Effector memory CD4-positive, alpha-beta T cell (primary cell): ENCODE measurements around the gene PCCA.
"Not testable (repeated sequence)": the region's sequence is repeated elsewhere in the genome, so short reads cannot be mapped to it uniquely, and the experiment has no call there.

Source experiments
- DNase-seq, 3 donors: peaks; one replicate each; pipeline ENCODE4 v3.0.0-alpha.2; 2020
- H3K27ac ChIP-seq: 2 replicates; pipeline ENCODE4 v1.7.0; 2013; ENCODE audit warnings: mild to moderate bottlenecking, low read length, moderate library complexity; ENCODE audit not compliant: insufficient read depth, poor library complexity, severe bottlenecking
- H3K27me3 ChIP-seq: replicated peaks from 2 replicates; pipeline ENCODE4 v1.7.0; 2013; ENCODE audit warnings: mild to moderate bottlenecking, low read length; ENCODE audit not compliant: insufficient read depth, control insufficient read depth, poor library complexity, severe bottlenecking
- H3K36me3 ChIP-seq: 2 replicates; pipeline ENCODE4 v1.7.0; 2013; ENCODE audit warnings: mild to moderate bottlenecking, low read length, moderate library complexity; ENCODE audit not compliant: control insufficient read depth, insufficient read depth
- H3K4me1 ChIP-seq: 2 replicates; pipeline ENCODE4 v1.7.0; 2013; ENCODE audit warnings: low read length, mild to moderate bottlenecking; ENCODE audit not compliant: control insufficient read depth, insufficient read depth, poor library complexity, severe bottlenecking
- H3K4me3 ChIP-seq: 2 replicates; pipeline ENCODE4 v1.7.0; 2013; ENCODE audit warnings: low read length, low read depth, mild to moderate bottlenecking; ENCODE audit not compliant: insufficient read depth, poor library complexity, severe bottlenecking
- H3K9me3 ChIP-seq: 2 replicates; pipeline ENCODE4 v1.7.0; 2013; ENCODE audit warnings: mild to moderate bottlenecking, low read length, moderate library complexity; ENCODE audit not compliant: control insufficient read depth

PCCA gene

DNA sequence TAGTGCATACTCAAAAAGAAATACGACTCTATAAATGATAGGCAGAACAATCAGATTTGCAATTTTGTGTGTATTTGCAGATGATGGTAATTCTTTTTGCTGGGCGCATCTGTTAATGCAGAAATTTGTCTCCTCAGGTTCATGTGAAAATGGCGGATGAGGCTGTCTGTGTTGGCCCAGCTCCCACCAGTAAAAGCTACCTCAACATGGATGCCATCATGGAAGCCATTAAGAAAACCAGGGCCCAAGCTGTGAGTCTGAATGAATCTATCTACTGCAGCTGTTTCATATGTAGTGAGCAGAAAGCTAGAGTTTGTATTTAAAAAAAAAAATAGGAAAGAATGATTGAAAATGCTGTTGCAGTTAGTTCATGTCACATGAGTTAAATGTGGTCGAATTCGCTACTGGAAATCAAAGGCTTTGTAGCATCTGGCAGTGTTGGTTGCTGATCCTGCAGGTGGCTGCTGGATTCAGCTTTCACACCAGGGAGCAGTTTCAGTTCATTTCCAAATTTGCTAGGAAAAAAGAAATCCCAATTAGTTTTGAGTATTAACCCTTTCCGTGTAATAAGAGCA lies 66.0 kb downstream of the PCCA start:
- Histone ChIP-seq H3K36me3 (no peaks in the 10 kb centered on the region), H3K4me3 (no peak overlapping the region), H3K27me3 (no peaks in the 10 kb centered on the region), H3K9me3 (no peaks in the 10 kb centered on the region), H3K27ac (no peak overlapping the region), H3K4me1 (no peaks in the 10 kb centered on the region)
- no peak for DNase-seq

- no peak overlapping the region for H3K27ac ChIP-seq
- no peaks in the 10 kb centered on the region for H3K4me1 ChIP-seq
- no peak for DNase-seq
- H3K36me3 ChIP-seq = no peaks in the 10 kb centered on the region
- H3K27me3 ChIP-seq = no peaks in the 10 kb centered on the region
- no peak overlapping the region for H3K4me3 ChIP-seq
- no peaks in the 10 kb centered on the region for H3K9me3 ChIP-seq
These were observed 67.9 kb downstream of the PCCA start for GRCh38 chr13:100156788-100157187.

GRCh38 chr13:100158569-100158968 lies 69.7 kb downstream of the PCCA start:
- DNase-seq = no peak
- no peaks in the 10 kb centered on the region for H3K36me3 ChIP-seq
- H3K27ac ChIP-seq = no peak overlapping the region
- H3K4me1 ChIP-seq = no peaks in the 10 kb centered on the region
- H3K9me3 ChIP-seq = no peaks in the 10 kb centered on the region
- H3K4me3 ChIP-seq = no peak overlapping the region
- H3K27me3 ChIP-seq = no peaks in the 10 kb centered on the region

DNA sequence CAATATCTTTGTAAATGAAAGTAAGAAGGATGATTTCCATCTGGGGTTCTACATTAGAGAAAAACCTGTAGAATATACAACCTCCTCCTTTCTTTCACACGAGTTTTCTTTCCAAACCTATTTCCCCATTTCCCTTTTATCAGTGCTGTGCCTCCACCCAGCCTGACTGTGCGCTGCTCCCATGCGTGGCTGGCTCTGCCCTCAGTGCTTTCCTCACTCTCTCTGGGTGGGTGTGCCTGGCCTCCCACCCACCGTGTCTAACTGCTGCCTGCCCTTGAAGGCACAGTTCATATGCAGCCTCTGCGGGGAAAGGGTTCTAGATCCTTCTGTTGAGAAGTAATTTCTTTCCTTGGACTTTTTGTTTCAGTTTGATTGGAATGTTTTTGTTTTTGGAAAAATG lies 70.7 kb downstream of the PCCA start:
- no peaks in the 10 kb centered on the region for H3K9me3 ChIP-seq
- H3K4me3 ChIP-seq = no peak overlapping the region
- DNase-seq = no peak
- H3K27me3 ChIP-seq = no peaks in the 10 kb centered on the region
- no peaks in the 10 kb centered on the region for H3K36me3 ChIP-seq
- H3K4me1 ChIP-seq = no peaks in the 10 kb centered on the region
- H3K27ac ChIP-seq = no peak overlapping the region

DNA sequence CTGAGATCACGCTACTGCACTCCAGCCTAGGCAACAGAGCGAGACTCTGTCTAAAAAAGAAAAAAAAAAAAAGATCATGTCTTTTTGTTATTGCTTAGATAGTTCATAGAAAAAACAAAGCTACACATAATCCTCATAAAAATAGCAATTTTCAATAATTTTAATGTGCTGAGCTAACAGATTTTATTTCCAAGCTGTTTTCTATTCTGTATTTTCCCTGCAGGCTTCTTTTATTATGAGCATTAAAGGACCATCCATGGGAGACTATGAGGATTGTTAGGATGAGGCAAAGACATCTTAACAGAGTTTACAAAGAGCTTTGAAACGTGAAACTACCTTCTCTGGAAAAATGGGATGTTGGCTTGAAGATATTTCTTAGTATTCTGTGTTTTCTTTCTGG lies 71.6 kb downstream of the PCCA start:
- no peak for DNase-seq
- no peaks in the 10 kb centered on the region for H3K9me3 ChIP-seq
- H3K36me3 ChIP-seq = no peaks in the 10 kb centered on the region

GRCh38 chr13:100163375-100163774 lies 74.5 kb downstream of the PCCA start:
- H3K4me3 ChIP-seq = no peak overlapping the region
- DNase-seq = no peak
- H3K27ac ChIP-seq = no peak overlapping the region
- no peaks in the 10 kb centered on the region for H3K9me3 ChIP-seq
- H3K36me3 ChIP-seq = no peaks in the 10 kb centered on the region
- H3K4me1 ChIP-seq = no peaks in the 10 kb centered on the region
- no peaks in the 10 kb centered on the region for H3K27me3 ChIP-seq

More for the DNA sequence above, 71.6 kb downstream of the PCCA start:
- Histone ChIP-seq H3K27ac (no peak overlapping the region), H3K4me1 (no peaks in the 10 kb centered on the region), H3K4me3 (no peak overlapping the region), H3K27me3 (no peaks in the 10 kb centered on the region)

GRCh38 chr13:100173203-100173602 lies 84.3 kb downstream of the PCCA start:
- no peak overlapping the region for H3K4me3 ChIP-seq
- no peaks in the 10 kb centered on the region for H3K36me3 ChIP-seq
- no peak for DNase-seq
- H3K9me3 ChIP-seq = no peaks in the 10 kb centered on the region
- no peaks in the 10 kb centered on the region for H3K27me3 ChIP-seq
- H3K4me1 ChIP-seq = no peaks in the 10 kb centered on the region
- H3K27ac ChIP-seq = no peak overlapping the region

GRCh38 chr13:100174455-100174854 lies 85.6 kb downstream of the PCCA start:
- not testable (repeated sequence) for DNase-seq, H3K4me1 ChIP-seq, H3K4me3 ChIP-seq, H3K9me3 ChIP-seq, H3K36me3 ChIP-seq, H3K27me3 ChIP-seq, H3K27ac ChIP-seq

DNA sequence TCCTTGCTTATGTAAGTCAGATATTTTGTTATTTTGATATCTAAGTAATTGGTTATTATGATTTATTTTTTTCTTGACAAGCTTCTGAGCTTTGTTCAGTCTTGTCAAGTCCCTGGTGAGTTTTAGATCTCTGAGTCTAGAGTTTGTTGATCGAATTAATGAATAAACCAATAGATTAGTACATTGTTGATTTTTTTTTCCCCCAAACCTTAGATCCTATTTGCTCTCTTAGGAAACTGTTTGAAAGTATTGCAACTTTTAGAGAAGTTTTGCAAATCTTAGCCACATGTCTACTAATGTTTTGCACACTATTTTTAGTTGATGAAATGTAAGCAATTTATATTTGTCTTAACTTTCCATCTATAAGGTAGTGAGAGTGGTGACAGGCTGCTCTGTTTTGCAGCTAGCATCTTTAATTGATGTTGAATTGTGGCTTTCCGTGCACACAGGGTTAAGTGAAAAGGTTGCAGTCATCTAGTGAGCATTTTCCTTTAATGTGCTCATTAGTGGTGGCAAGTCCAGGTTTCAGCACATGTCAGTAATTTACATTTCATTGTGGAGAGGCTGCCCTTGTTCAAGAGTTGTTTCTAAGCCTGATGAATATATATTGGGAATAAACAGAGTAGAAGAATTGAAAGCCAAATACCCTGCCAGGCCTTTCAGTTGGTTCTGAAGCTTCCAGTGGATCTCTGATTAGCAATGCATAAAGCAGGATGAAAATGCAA lies 86.3 kb downstream of the PCCA start:
- Histone ChIP-seq H3K27ac (no peak overlapping the region), H3K36me3 (no peaks in the 10 kb centered on the region), H3K4me3 (no peak overlapping the region), H3K9me3 (no peaks in the 10 kb centered on the region), H3K27me3 (no peaks in the 10 kb centered on the region), H3K4me1 (no peaks in the 10 kb centered on the region)
- DNase-seq = no peak

DNA sequence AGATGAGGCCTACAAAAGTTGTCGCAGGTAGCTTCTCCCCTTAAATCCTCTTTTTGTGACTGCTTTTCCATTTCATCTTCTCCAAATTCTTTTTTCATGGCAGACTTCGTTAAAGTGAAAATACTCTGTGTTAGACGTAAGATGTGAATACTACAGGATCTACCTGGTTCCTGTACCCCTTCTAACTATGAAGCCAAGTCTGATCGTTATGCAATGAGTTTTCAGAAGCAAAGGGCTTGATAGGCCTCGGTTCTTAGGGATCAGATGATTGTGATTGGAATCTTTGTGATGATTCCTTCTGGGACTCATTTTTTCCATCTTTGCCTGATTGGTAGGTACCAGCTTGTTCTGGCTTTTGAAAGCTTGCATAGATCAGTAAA lies 86.9 kb downstream of the PCCA start:
- Histone ChIP-seq H3K27me3 (no peaks in the 10 kb centered on the region), H3K4me3 (no peak overlapping the region), H3K36me3 (no peaks in the 10 kb centered on the region), H3K9me3 (no peaks in the 10 kb centered on the region), H3K4me1 (peaks cover under 1% of the 10 kb centered on the region), H3K27ac (no peak overlapping the region)
- no peak for DNase-seq
